Measurements from ENCODE around the gene COL27A1. TPM values are rescaled to one million over a fixed set of nuclear protein-coding genes. Genes with fewer than 3 reads are reported as not detected.

Gene COL27A1
- polyA plus RNA-seq, 1 donor (not counting 4 experiments of a cell fraction or from before 2014, with no cell fraction given), result 14.0 TPM

- TF ChIP-seq EZH2 (IDR thresholded peaks at IDR 0.05; ENCODE audit: low read length), result no peak
- TF ChIP-seq, protein P1, sequence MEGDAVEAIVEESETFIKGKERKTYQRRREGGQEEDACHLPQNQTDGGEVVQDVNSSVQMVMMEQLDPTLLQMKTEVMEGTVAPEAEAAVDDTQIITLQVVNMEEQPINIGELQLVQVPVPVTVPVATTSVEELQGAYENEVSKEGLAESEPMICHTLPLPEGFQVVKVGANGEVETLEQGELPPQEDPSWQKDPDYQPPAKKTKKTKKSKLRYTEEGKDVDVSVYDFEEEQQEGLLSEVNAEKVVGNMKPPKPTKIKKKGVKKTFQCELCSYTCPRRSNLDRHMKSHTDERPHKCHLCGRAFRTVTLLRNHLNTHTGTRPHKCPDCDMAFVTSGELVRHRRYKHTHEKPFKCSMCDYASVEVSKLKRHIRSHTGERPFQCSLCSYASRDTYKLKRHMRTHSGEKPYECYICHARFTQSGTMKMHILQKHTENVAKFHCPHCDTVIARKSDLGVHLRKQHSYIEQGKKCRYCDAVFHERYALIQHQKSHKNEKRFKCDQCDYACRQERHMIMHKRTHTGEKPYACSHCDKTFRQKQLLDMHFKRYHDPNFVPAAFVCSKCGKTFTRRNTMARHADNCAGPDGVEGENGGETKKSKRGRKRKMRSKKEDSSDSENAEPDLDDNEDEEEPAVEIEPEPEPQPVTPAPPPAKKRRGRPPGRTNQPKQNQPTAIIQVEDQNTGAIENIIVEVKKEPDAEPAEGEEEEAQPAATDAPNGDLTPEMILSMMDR (optimal IDR thresholded peaks at IDR 0.05 in 1 of 3, IDR thresholded peaks at IDR 0.05 in 1 of 3, conservative IDR thresholded peaks at IDR 0.05 in 1 of 3; ENCODE audit: extremely low read depth in 1 of 3, insufficient read depth in 2 of 3, low read length in 3 of 3), result no peak
- dilution Hi-C loops (cut with MboI; ENCODE audit: extremely low pct_ligation_motif_present, low sequenced_read_pairs), result no loop called here
- FAIRE-seq (no peak), DNase-seq (ENCODE audit: low read depth, low spot score) (no peak)
- H3K27ac ChIP-seq (ENCODE audit: control insufficient read depth, insufficient read depth, low read length), result no peak overlapping the region
- H3K9me3 ChIP-seq (ENCODE audit: control insufficient read depth, low read depth, low read length), result no peaks in the 10 kb centered on the region
- H3K4me3 ChIP-seq (ENCODE audit: control insufficient read depth in 2 of 3, extremely low read depth in 1 of 3, insufficient read depth in 2 of 3, low read depth in 1 of 3, low read length in 3 of 3), result no peak overlapping the region
- H3K4me1 ChIP-seq (ENCODE audit: control insufficient read depth, extremely low read depth, insufficient read depth, low read length), result no peaks in the 10 kb centered on the region
- no peaks in the 10 kb centered on the region for H3K79me2 ChIP-seq (ENCODE audit: control insufficient read depth, insufficient read depth, low read length)
- H4K20me1 ChIP-seq (ENCODE audit: control insufficient read depth, extremely low read depth, insufficient read depth, low read length), result no peaks in the 10 kb centered on the region
- H3K27me3 ChIP-seq (ENCODE audit: control insufficient read depth, extremely low read depth, insufficient read depth, low read length), result no peaks in the 10 kb centered on the region
- no peak overlapping the region for H3K4me2 ChIP-seq (ENCODE audit: control insufficient read depth, extremely low read depth, insufficient read depth, low read depth, low read length)
- H3K9me1 ChIP-seq (ENCODE audit: control insufficient read depth, extremely low read depth, insufficient read depth, low read length), result no peaks in the 10 kb centered on the region
- no peak overlapping the region for H3K9ac ChIP-seq (ENCODE audit: control insufficient read depth, extremely low read depth, insufficient read depth, low read length)
- peaks cover 3 to 8% of the 10 kb centered on the region in 2 experiments for H3K36me3 ChIP-seq (ENCODE audit: control insufficient read depth in 2 of 2, extremely low read depth in 1 of 2, insufficient read depth in 2 of 2, low read length in 2 of 2)
- H2AFZ ChIP-seq (ENCODE audit: control insufficient read depth, low read length), result no peak overlapping the region
Observed at GRCh38 chr9:114357360-114357759, 202.0 kb downstream of the COL27A1 start.

DNA sequence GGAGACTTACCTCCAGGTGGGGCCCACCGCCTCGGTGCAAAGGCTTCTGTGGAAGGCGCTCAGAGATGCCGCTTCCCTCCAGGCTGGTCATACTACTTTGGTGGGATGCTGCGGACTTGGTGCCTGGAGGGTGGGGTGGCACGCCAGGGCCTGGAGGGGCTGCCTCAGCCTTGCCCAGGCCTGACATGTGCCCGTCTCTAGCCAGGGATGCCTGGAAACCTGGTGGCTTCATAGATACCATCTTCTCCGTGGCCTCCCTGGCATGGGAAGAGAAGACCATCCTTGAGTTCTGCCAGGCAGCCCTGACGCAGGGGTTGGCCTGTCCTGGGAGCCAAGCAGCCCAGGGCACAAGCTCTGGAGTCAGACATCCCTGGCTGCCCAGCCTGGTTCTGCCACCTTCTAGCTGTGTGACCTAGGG is 202.6 kb downstream of the COL27A1 start:
- Histone ChIP-seq H4K20me1 (ENCODE audit: control insufficient read depth, extremely low read depth, insufficient read depth, low read length) (no peaks in the 10 kb centered on the region), H3K79me2 (ENCODE audit: control insufficient read depth, insufficient read depth, low read length) (no peaks in the 10 kb centered on the region), H2AFZ (ENCODE audit: control insufficient read depth, low read length) (no peak overlapping the region), H3K9me3 (ENCODE audit: control insufficient read depth, low read depth, low read length) (no peaks in the 10 kb centered on the region), H3K36me3 (ENCODE audit: control insufficient read depth in 2 of 2, extremely low read depth in 1 of 2, insufficient read depth in 2 of 2, low read length in 2 of 2) (peaks cover 3 to 8% of the 10 kb centered on the region in 2 experiments), H3K27ac (ENCODE audit: control insufficient read depth, insufficient read depth, low read length) (no peak overlapping the region), H3K4me2 (ENCODE audit: control insufficient read depth, extremely low read depth, insufficient read depth, low read depth, low read length) (no peak overlapping the region), H3K9me1 (ENCODE audit: control insufficient read depth, extremely low read depth, insufficient read depth, low read length) (no peaks in the 10 kb centered on the region), H3K4me3 (ENCODE audit: control insufficient read depth in 2 of 3, extremely low read depth in 1 of 3, insufficient read depth in 2 of 3, low read depth in 1 of 3, low read length in 3 of 3) (no peak overlapping the region), H3K27me3 (ENCODE audit: control insufficient read depth, extremely low read depth, insufficient read depth, low read length) (no peaks in the 10 kb centered on the region), H3K4me1 (ENCODE audit: control insufficient read depth, extremely low read depth, insufficient read depth, low read length) (no peaks in the 10 kb centered on the region), H3K9ac (ENCODE audit: control insufficient read depth, extremely low read depth, insufficient read depth, low read length) (no peak overlapping the region)
- DNase-seq (ENCODE audit: low read depth, low spot score), result no peak
- dilution Hi-C loops (cut with MboI; ENCODE audit: extremely low pct_ligation_motif_present, low sequenced_read_pairs), result no loop called here
- no peak for FAIRE-seq
- TF ChIP-seq, protein P1 (optimal IDR thresholded peaks at IDR 0.05 in 1 of 3, IDR thresholded peaks at IDR 0.05 in 1 of 3, conservative IDR thresholded peaks at IDR 0.05 in 1 of 3; ENCODE audit: extremely low read depth in 1 of 3, insufficient read depth in 2 of 3, low read length in 3 of 3), result no peak
- TF ChIP-seq EZH2 (IDR thresholded peaks at IDR 0.05; ENCODE audit: low read length), result no peak

Data from keratinocyte (primary cell).